Measurements from ENCODE around the gene CEP95.
"Not testable (repeated sequence)": the region's sequence is repeated elsewhere in the genome, so short reads cannot be mapped to it uniquely, and the experiment has no call there.

Gene CEP95

DNA sequence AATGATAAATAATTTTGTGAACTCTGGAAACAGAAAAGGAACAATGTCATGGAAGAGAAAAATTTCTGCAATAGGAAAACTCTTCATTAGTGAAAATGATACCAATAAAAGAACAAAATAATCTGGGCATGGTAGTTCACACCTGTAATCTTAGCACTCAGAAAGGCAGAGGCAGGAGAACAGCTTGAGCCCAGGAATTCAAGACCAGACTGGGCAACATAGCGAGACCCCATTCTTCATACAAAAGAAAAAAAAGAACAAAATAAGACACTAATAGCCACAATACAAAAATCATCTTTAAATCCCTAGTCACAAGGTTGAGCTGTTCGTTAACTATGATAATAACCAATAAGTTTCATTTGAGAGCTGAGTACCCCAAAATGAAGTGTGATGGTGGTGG lies 18.5 kb upstream of the CEP95 start:
- no peak overlapping the region for H3K4me3 ChIP-seq (ENCODE audit: low read depth, low read length)
- TF ChIP-seq, protein P1, sequence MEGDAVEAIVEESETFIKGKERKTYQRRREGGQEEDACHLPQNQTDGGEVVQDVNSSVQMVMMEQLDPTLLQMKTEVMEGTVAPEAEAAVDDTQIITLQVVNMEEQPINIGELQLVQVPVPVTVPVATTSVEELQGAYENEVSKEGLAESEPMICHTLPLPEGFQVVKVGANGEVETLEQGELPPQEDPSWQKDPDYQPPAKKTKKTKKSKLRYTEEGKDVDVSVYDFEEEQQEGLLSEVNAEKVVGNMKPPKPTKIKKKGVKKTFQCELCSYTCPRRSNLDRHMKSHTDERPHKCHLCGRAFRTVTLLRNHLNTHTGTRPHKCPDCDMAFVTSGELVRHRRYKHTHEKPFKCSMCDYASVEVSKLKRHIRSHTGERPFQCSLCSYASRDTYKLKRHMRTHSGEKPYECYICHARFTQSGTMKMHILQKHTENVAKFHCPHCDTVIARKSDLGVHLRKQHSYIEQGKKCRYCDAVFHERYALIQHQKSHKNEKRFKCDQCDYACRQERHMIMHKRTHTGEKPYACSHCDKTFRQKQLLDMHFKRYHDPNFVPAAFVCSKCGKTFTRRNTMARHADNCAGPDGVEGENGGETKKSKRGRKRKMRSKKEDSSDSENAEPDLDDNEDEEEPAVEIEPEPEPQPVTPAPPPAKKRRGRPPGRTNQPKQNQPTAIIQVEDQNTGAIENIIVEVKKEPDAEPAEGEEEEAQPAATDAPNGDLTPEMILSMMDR (IDR thresholded peaks at IDR 0.05; ENCODE audit: low read depth, low read length), result no peak

DNA sequence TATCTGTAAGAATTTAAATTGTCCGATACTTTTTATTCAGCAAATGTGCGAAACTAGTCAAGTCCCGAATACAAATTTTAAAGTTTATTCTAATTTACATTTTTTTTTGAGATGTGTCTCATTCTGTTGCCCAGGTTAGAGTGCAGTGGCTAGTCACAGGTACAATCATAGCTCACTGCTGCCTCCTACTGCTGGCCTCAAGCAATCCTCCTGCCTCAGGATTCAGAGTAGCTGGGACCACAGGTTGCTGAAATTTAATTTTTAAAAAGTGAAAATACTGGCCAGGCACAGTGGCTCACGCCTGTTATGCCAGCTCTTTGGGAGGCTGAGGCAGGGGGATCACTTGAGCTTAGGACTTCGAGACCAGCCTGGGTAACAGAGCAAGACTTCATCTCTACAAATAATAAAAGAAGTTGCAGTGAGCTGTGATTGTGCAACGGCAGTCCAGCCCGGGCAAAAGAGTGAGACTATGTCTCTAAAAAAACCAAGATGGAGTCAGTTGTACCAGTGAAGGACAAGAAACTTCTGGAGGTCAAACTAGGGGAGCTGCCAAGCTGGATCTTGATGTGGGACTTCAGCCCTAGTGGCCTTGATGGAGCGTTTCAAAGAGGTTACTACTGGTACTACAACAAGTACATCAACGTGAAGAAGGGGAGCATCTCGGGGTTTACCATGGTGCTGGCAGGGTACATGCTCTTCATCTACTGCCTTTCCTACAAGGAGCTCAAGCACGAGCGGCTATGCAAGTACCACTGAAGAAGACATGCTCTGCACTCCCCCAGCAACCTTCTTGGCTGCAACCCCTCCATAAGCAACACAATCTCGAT lies 15.5 kb upstream of the CEP95 start:
- no peak overlapping the region for H3K4me3 ChIP-seq (ENCODE audit: low read depth, low read length)
- TF ChIP-seq, protein P1 (IDR thresholded peaks at IDR 0.05; ENCODE audit: low read depth, low read length), result peak; percentile 76

DNA sequence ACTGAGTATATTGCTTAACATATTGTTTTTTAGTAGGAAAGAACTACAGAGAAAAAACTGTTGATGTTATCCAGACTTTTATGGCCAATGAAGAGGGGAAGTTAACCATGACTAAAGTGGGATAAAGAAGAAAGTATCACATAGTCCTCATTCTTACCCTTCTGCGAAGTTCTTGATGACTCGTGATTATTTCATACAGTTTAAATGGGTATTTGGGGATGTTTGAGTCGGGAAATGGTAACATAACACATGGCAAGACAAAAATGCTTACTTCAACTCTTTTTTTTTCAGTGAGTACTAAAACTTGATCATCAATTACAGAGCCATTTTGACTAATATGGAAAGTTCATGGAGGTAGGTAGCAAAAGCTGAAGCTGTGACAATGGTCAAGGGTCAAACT lies 14.8 kb upstream of the CEP95 start:
- TF ChIP-seq, protein P1 (IDR thresholded peaks at IDR 0.05; ENCODE audit: low read depth, low read length), result no peak
- H3K4me3 ChIP-seq (ENCODE audit: low read depth, low read length), result no peak overlapping the region

DNA sequence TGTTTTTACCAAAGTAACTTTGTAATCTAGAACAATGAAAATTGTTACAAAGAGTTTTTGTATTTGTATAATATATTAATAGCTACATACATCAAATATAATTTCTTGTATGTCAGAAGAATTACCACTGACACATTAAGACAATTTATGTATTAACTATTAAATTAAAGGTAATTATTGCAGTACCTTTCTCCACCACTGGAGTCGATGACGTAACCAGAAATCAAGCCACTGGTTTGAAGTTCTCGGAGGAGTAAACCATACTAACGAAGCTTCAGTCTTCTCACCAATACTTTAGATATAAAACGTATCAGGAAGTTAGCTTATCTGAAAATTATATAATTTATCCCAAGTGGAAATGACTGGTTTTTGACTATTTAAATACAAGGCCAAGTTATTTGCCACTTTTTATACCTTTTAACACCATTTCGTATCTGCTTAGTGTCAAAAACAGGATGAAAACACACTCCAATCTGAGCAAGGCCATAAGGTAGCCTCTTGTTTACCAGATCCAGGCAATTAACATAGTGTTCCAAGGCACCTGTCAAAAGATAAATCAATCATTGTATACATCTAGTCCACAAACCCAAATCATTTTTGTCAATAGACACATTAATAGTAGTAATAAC lies 14.2 kb upstream of the CEP95 start:
- TF ChIP-seq, protein P1 (IDR thresholded peaks at IDR 0.05; ENCODE audit: low read depth, low read length), result peak; percentile 18; the same call in 1 of the 2 replicates
- H3K4me3 ChIP-seq (ENCODE audit: low read depth, low read length), result no peak overlapping the region

DNA sequence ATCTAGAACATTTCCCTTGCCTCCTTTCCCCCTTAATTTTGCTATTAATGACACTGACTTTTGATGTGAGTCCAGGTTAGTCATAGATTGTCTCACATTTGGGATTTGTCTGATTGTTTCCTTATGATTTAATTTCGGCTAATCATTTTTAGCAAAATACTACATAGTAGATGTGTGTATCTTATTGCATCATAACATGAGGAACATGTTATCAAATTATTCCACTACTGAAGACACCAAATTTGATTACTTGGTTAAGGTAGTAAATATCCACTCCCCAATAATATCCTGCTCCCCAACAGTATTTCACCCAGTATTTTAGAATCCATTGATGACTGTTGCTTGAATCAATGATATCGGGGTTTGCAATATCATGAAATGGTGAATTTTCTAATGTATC lies 12.7 kb upstream of the CEP95 start:
- TF ChIP-seq, protein P1 (IDR thresholded peaks at IDR 0.05; ENCODE audit: low read depth, low read length), result no peak
- H3K4me3 ChIP-seq (ENCODE audit: low read depth, low read length), result no peak overlapping the region

DNA sequence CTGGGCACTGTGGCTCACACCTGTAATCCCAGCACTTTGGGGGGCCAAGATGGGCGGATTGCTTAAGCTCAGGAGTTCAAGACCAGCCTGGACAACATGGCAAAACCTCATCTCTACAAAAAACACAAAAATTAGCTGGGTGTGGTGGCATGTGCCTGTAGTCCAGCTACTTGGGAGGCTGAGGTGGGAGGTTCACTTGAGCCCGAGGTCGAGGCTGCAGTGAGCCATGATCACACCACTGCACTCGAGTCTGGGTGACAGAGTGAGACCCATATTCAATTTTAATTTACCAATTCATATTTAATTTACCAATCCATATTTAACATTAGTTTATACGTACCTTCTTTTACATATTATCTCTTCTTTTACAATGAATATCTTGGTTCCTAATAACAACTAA lies 11.5 kb upstream of the CEP95 start:
- H3K4me3 ChIP-seq (ENCODE audit: low read depth, low read length), result not testable (repeated sequence)

DNA sequence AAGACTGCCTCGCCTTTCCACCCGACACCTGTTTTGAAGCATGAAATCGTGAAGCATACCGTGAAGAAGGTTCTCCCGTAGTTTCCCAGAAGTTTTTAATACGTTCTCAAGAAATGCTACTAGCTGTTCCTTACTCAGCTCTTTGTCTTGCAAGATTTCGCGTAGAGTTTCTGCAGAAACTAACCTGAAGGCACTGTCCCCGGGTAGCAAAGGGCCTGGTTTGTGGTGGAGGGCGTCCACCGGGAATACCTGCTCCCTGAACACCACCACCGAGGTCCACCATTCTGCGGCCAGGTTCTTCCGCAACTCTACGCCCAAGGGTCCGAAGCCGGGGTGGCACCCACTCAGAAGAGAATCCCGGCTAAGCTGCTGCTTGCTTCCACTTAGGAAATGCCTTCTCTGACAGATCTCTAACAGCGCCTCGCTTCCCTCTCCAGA lies 10.4 kb upstream of the CEP95 start:
- H3K4me3 ChIP-seq (ENCODE audit: low read depth, low read length), result peak overlapping the region; percentile 70
- TF ChIP-seq, protein P1 (IDR thresholded peaks at IDR 0.05; ENCODE audit: low read depth, low read length), result no peak
